Measurements from ENCODE around the gene EXT2.

The EXT2 gene

DNA sequence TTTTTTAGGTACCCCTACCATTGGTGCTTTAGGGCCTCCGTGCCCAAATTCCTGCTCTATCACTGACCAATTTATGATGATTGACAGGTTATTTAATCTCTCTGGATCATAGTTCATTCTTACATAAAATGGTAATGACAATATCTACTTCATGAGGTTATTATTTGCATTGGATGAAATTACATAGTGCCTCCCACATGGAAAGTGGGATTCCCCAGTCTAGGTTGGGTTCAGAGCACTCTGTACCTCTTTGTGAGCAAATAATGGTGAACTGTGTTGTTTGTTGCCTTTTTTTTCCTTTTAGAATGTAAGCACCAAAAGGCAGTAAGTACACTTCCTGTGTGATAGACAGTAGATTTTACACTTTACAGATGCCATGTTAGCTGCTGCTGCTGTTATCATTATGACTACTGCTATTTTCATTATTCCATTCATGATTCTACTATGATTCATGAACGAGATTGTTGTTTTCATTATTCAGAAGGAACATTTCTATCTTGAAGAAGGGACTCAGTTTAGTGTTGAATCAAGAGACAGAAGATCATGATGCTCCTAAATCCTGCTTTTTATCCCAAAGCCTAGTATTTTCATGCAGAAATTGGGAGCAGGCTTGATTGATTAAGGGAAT is 113.6 kb downstream of the EXT2 start:
- DNase-seq, result no peak

DNA sequence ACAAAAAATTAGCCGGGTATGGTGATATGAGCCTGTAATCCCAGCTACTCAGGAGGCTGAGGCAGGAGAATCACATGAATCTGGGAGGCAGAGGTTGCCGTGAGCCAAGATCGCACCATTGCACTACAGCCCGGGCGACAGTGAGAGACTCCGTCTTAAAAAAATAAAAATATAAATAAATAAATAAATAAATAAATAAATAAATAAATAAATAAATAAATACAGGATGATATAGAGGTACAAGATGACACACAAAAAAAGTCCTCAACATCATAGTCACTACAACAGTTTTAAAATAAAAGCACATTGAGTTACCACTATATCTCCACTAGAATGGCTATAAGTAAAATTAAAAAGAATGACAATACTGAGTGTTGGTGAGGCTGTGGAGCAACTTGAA is 116.7 kb downstream of the EXT2 start:
- no peak for DNase-seq

DNA sequence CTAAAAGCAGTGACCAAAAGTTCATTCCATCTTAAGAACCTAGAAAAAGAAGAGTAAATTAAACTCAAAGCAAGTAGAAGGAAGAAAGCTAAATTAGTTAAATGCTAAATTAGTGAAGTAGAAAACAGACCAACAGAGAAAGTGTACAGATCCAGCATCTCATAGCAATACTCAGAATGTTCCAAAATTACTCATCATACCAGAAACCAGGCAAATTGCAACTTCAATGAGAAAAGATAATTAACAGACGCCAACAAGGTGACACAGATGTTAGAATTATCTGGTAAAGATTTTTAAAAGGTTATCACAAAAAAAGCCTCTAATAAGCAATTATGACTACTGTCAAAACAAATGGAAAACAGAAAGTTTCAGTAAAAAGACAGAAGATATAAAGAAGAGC is 117.7 kb downstream of the EXT2 start:
- DNase-seq, result no peak

DNA sequence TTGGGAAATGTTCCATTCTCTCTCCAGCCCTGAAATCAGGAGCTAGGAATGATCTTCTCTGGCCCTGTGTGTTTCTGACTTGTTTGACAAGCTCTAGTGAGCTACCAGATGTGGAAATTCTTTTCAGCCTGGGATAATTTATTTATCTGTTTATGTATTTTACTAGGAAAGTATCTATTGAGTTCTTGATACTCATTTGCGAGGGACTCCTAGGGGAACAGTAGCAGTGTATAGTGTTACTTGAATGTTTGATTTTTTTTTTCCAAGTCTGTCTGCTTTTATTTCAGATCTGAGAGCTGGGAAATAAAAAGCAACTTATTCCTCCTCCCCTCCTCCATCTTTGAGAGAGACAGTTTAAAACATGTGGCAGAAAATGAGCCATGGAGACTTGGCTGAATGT is 122.0 kb downstream of the EXT2 start:
- DNase-seq, result no peak

DNA sequence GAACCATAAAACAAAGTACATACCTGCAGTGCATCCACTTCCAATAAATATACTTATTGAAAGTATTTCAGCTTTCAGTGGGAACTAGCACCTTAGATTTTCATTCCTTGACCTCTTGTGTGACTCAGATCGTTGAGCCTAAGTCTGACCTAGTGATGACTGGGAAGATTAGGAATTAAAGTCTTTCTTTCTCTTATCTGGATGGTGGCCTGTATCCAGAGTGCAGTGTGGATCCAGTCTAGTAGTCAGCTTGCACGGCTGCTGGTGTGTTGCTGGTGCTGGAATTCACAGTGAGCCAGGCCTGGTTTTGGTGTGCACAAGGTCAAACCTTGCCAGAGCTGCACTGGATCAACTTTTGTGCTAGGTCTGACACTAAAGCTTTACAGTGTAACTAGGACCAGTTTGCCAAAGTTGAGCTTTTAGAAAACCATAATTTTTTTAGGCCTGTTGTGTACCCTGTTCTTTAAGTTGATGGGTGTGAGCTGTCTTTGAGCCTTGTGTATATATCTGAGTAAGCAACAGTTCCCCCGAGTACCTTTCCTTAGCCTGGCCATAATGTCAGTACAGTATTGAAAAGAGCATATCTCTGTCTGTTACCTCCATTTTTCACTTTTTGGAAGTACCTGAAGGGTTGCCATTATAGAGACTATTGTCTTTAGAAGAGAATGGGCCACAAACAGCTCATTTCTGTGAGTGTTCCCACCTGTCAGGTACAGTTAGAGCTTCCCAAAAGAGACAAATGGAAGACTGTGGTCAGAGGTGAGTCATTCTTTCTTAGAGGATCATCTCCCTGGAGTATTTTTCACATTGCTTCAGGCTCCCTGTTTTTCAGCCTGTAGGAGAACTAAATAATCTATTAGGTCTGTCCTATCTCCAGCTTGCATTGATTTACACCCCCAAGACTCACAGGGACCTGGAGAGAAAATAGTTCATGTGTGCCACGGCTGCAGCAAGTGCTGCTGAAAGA is 124.6 kb downstream of the EXT2 start:
- DNase-seq, result no peak

DNA sequence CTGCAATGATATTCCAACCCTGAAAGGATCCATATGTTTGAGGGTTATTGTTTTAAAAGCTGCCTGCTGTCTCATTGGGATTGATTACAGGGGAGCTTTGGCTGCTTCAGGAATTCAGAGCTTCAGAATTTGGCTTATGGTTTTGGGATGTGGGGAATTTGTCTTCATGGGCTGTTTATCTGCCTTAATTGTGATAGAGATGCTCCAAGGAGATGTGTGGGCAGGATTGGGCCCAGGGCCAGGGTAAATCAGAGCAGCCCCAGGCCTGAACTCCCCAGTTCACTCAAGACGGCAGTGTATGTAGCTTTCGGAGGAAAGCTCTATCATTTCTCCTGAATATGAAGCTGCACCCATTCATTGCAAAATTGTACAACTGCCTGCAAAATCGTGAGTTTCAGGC is 126.0 kb downstream of the EXT2 start:
- DNase-seq, result no peak

DNA sequence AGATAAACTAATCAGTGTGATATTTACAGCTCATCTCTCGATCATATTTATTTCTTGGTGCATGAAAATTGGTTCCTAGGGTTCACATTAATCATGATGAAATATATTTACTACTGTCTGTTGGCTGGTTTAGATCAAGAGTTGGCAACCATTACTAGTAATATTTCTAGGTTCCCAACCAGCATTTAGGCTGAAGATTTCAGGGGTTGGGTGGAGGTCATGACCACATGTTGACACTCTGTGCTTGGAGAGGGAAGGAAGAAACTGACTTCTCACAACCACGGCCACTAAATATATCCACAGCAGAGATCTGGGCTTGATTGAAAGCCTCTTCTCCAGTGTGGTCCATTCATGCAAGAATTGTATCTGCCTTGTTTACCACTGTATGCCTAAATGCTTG is 126.5 kb downstream of the EXT2 start:
- DNase-seq, result no peak

DNA sequence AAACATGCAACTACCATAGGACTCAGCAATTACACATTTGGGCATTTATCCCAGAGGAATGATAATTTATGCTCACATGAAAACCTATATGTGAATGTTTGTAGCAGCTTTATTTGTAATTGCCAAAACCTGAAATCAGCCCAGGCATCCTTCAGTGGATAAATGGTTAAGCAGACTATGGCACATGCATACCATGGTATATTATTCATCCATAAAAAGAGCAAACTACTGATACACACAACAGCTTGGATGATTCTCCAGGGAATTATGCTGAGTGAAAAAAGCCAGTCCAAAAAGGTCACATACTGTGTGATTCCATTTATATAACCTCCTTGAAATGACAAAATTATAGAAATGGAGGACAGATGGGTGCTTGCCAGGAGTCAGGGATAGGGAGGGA is 127.8 kb downstream of the EXT2 start:
- no peak for DNase-seq

DNA sequence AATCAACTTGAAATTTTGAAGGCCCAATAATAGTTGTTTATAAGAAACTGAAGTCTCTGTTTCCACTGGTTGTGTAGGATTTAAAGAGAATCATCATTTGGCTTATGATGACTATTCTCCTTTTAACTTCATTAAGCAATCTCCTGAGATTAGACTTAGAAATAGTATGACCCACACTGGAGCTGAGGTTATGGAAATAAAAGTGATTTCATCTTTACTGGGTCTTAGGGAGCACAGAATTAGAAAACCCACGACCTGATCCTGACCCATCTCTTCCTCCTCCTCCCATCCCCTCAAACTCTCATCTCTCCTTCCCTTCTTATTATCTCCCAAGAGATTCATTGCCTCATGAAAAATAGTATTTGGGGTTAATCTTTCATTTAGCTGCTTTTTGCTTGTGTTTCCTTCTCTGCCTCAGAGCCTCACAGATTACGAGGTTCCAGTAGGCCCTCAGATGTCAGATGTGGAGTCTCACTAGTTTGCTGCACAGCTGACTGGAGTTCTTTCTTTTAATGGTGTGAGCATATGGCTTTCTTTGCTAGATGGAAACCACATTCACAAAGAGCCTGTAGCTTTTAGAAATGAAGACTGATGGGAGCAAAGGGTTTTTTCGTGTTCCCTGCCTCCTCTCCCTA is 129.5 kb downstream of the EXT2 start:
- no peak for DNase-seq

DNA sequence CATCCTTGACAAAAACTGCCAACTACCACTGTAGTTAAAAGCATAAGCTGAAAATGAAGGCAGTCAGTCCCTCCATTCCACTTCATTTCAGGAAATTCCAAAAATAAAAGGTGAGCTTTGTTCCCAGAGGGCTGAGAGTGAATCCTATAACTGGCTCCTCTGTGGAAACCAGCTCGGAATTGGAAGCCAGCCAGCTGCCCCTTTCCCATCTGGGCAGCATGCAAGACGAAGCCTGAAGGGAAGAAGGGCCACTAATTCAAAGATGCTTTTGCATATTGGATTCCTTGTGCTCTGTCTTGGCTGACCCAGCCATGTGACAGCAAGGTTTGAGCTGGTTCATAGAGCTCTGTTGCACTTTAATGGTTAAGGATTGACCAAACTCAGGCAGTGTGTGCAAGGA is 131.0 kb downstream of the EXT2 start:
- DNase-seq, result no peak

DNA sequence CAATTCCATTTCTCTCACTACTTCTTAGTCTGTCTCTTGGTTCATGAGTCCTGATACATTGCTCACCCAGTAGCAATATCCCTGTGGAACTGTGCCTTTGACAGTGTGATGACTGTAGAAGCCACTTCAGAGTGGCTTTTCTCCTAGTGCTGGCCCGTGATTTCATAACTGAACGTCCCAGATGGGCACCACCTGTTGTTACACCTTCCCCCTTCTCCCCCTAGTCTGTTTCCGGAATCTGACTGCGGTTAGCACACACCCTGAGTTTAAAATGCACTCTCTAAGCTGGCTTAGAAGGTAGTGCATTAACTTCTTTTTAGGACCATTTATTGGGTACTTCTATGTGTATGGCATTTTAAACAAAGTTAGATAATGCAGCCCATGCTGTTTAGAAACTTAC is 131.5 kb downstream of the EXT2 start:
- DNase-seq, result no peak

DNA sequence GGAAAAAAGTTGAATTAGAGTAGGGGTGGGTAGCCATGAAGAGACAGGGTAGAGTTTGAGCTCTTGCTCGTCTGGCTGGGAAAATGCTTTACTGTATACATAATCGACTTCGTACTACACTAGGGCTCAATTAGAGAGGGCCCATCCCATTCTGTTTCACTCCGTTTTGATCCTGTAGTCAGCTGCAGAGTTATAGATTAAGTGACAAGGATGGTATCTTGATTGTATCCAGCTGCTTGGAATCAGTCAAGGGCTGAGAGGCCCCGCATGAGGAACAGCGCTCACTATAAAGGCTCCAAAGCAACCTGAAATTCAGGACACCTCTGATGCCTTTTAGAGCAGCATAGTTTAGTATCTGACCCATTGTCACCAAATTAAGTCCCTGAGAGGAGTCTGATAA is 132.9 kb downstream of the EXT2 start:
- DNase-seq, result no peak

DNA sequence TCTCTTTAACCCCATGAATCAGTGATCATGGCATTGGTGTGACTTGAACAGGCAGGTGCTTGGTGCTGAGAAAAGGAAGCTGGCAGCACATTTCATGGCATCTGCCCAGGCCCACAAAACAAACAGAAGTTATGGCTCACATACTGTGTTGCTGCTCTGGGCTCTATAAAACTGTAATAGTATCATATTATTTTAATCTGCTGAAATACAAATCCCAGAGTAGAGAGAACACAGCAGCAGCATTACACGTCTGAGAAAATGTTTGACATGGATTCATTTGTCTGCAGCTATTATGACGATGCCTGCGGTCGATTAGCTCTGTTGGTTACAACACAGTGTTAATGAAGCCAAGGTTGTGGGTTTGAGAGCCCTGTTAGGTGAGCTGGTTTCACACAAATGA is 133.6 kb downstream of the EXT2 start:
- DNase-seq, result no peak

DNA sequence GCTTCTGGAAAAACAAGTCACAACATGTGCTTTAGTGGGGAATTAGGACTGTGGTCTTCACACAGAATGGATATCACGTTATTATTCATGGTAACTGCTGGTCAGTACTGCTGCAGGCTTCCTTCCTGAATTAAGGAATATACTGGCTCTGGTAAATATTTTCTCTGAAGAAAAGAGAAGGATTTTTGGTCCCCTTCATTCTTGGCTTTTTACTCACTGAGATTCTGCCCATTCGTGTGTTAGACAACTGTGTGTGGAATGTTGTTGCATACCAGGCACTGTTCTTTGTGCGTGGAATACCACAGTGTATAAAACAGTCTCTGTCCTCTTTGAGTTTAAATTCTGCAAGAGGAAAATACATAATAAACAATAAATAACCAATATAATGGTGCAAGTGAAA is 134.1 kb downstream of the EXT2 start:
- no peak for DNase-seq

DNA sequence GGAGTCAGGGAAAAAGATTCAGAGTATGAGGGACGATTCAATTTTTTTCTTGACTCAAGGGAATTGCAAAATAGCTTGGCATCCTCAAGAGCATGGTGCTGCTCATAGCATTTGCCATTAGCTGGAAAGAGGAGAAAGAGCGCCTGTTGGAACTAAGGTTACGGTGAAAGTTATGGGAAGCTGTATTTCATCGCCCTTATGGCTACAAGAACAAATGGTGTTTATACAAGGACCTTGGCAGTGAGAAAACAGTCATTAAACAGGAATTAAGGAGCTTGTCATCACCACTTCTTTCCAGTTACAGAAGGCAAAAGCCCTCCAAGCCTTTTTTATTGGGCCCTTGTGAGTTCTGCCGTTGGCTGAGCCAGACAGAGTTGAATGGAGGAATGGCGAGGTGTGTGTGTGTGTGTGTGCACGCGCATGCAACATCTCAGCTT is 140.3 kb downstream of the EXT2 start:
- no peak for DNase-seq

DNA sequence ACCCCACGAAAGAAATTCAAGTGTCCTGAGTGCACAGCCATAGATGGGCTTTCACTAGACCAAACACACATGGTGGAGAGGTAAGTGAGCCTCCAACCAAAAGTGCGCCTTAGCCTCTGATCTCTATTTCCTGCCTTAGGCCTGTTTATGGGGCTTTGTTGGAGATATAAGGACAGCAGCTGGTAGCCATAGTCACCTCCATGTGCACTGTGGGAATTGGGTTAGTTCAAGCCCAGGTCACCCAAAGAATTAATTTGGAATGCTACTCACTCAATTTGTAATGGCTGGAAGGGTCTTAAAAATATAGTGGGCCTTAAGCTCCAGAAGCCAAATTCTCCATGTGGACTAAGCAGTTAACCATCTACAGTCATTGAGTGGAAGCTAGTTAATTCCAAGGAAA is 140.8 kb downstream of the EXT2 start:
- no peak for DNase-seq

DNA sequence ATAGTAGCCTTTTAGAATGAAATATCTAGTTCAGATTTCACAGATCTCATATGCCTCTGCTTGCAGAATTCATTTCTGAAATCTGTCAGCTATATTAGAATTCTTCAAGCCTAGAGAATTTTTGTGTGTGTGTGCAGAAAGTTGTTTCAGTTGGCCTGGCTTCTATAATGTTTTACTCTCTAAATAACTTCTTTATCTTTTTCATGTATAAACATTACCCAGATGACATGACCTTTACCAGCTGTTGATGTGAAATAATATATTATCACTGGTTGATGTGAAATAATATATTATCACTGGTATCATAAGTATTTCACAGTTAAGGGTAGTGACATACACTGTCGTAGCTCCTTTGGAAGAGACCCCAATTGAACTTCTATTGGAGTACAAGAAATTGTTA is 141.7 kb downstream of the EXT2 start:
- DNase-seq, result no peak

DNA sequence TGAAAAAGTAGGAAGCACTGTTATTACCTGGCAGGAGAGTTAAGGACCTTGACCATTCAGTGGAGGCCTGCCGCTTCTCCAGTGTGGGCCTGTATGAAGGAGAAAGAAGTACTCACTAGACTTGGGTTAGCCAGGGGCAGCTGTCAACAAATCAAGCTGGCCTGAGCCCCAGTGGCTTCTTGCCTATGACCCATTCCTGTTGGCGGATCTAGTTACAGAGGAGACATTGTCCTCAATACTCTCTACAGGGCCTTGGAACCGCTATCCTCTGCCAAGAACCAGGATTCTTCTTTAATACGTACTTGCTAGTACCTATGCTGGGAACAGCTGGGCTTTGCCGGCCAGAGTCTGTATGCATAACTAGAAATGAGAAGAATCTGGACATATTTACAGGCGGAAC is 146.4 kb downstream of the EXT2 start:
- DNase-seq, result no peak

DNA sequence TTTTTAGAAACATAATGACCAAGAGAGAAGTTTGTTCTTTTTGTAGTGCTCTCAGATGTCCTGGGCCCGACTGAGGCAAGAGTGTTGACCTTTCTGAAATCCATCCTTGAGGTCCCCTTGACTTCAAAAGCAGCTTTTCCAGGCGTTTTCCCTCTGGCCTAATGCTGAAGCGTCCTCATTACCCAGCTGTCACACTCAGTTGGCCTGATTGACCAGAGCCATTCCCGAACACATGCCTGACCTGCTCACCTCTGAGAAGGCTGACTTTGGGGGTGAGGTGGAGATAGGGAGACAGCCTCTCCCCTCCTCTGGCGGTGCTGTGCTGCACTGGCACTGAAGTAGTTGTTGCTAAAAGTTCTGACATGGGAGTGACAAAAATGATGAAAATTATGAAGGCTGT is 147.6 kb downstream of the EXT2 start:
- DNase-seq, result no peak

DNA sequence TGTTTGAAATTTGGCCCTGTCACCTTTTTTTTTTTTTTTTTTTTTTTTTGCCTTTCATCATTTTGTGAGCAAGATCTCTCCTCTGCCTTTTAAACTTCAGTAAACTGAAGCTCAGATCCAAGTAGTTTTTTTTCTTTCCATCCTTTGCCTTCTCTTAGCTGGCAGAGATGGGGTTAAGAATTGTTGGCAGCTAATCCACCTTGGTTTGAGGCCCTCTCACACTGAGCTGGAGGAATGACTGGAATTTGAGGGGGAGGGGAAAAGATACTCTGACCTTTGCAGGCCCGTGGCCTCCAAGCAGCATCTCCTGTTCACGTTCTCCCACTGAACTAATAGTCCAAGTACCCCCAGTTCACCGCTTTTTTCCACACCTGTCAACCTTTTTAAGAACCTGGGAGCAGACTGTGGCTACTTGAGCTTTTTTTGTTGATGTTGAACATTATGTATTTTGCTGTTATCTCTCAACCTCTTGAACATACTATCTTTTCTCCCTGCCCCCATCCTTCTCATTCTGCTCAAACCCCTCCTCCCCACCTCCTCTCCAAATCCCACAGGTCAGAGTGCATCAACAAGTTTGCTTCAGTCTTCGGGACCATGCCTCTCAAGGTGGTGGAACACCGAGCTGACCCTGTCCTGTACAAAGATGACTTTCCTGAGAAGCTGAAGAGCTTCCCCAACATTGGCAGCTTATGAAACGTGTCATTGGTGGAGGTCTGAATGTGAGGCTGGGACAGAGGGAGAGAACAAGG is 148.3 kb downstream of the EXT2 start:
- DNase-seq, result no peak

DNA sequence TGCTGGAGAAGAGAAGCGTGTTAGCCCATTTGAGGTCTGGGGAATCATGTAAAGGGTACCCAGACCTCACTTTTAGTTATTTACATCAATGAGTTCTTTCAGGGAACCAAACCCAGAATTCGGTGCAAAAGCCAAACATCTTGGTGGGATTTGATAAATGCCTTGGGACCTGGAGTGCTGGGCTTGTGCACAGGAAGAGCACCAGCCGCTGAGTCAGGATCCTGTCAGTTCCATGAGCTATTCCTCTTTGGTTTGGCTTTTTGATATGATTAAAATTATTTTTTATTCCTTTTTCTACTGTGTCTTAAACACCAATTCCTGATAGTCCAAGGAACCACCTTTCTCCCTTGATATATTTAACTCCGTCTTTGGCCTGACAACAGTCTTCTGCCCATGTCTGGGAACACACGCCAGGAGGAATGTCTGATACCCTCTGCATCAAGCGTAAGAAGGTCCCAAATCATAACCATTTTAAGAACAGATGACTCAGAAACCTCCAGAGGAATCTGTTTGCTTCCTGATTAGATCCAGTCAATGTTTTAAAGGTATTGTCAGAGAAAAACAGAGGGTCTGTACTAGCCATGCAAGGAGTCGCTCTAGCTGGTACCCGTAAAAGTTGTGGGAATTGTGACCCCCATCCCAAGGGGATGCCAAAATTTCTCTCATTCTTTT is 149.3 kb downstream of the EXT2 start:
- DNase-seq, result no peak

DNA sequence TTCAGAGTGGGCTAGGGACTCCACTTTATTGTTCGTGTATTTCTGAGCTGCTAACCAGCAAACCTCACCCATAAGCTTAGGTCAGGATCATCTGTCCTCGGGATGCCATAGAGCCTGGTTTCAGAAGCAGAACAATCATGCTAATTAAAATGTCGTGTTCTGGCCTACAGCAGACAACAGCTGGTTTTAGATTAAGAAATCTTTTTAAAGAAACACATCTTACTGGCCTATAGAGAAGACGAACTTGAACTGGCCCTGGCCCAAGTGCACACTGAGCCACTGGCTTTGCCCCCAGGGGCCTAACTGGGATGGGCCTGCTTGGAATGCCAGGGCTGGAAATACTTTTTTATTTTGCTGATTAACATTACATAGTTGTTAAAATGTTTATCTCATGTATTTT is 151.2 kb downstream of the EXT2 start:
- no peak for DNase-seq

DNA sequence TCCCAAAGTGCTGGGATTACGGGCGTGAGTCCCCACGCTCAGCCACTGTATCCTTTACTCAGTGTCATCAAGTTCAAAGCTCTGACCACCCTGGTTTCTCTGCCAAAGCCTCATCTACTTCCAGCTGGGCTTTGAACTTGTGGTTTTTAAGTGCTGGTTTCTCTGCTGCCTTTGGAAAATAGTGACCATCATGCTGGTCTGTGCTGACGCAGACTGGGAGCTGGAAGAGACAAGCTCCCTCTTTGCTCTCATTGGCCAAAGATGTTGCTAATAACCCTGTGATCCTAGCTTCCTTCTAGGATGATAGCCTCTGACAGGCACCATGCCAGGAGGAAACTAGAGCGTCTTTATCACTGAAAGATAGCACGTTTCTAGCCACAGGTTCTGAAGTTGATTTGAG is 152.0 kb downstream of the EXT2 start:
- DNase-seq, result no peak
